ENCODE data around the gene LPP.
"Not testable (repeated sequence)": the region's sequence is repeated elsewhere in the genome, so short reads cannot be mapped to it uniquely, and the experiment has no call there.

The LPP gene

GRCh38 chr3:188692700-188693099 is 538.7 kb downstream of the LPP start:
- DNase-seq (ENCODE audit: low read depth in 1 of 2, low spot score in 1 of 2), result no peak

- no peak for DNase-seq (ENCODE audit: low read depth in 1 of 2, low spot score in 1 of 2)
These were observed 539.5 kb downstream of the LPP start for GRCh38 chr3:188693435-188693834.

DNA sequence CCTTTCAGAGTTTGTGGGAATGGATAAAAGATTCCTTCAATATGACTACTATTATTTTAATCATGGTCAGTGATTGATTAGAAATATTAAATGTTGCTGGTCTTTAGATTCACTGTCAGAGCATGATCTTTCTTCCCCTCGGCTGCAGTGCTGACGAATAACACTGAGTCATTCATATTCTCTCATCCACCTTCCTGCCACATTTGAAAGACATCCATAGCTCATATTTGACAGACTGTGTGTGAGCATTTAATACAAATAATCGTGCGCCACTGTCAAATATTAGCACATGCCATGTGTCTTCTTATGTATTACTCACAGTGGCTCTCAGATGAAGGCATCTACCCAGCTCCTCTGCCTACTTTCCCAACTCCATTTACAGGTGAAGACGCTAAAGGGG is 541.3 kb downstream of the LPP start:
- DNase-seq (ENCODE audit: low read depth in 1 of 2, low spot score in 1 of 2), result no peak

- no peak for DNase-seq (ENCODE audit: low read depth in 1 of 2, low spot score in 1 of 2)
These were observed 543.2 kb downstream of the LPP start for GRCh38 chr3:188697127-188697526.

- no peak for DNase-seq (ENCODE audit: low read depth in 1 of 2, low spot score in 1 of 2)
These were observed 544.5 kb downstream of the LPP start for GRCh38 chr3:188698436-188698835.

- no peak for DNase-seq (ENCODE audit: low read depth in 1 of 2, low spot score in 1 of 2)
These were observed 546.5 kb downstream of the LPP start for GRCh38 chr3:188700501-188700900.

DNA sequence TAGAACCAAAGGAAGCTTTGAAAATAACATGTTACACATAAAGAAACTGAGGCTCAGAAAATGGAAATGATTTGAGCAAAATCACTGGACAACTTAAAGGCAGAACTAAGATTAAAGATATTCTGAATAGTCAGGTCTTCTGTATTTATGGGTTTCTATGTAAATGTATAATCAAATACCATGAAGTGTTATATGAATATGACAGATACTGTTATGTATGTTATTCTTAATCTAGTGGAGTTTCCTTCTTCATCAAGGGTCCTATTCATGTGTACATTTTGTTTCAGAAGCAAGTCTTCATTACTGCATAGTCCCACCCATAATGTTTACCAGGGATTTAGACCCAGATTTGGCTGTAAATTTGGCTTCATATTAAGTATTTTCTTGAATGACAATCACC is 547.0 kb downstream of the LPP start:
- DNase-seq (ENCODE audit: low read depth in 1 of 2, low spot score in 1 of 2), result no peak

DNA sequence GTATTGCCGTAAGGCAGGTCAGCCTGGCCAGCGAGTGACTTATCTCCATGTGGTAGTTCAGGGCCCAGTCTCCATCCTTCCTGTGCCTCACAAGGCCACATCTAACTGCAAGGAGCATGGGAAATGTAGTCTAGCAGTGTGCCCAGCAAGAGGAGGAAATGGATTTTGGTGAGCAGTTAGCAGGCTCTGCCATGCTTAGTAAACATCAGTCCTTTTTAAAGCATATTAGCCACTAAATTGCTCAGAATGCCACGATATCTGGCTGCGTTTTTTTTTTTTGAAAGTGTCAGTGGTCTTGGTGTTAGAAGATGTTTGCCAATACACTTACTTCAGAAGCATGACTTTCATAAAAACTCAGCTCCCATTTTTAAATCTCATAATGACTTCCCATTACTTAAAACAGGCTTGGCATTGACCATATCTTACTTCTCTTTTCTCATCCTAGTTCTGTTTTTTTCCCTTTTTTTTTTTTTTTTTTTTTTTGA is 547.6 kb downstream of the LPP start:
- DNase-seq (ENCODE audit: low read depth in 1 of 2, low spot score in 1 of 2), result no peak

DNA sequence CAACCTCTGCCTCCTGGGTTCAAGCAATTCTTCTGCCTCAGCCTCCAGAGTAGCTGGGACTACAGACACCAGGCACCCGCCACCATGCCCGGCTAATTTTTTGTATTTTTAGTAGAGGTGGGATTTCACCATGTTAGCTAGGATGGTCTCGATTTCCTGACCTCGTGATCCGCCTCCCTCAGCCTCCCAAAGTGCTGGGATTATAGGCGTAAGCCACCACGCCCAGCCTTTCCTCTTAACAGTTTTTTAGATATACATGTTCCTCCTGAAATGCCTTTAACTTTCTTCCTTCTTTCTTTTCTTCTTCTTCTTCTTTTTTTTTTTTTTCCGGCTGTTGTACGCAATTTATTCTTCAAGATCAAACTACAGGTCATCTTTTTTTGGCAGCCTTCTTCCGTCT is 548.1 kb downstream of the LPP start:
- DNase-seq (ENCODE audit: low read depth in 1 of 2, low spot score in 1 of 2), result not testable (repeated sequence)

- no peak for DNase-seq (ENCODE audit: low read depth in 1 of 2, low spot score in 1 of 2)
These were observed 552.2 kb downstream of the LPP start for GRCh38 chr3:188706176-188706575.

- no peak for DNase-seq (ENCODE audit: low read depth in 1 of 2, low spot score in 1 of 2)
These were observed 552.6 kb downstream of the LPP start for GRCh38 chr3:188706599-188706998.

- DNase-seq (ENCODE audit: low read depth in 1 of 2, low spot score in 1 of 2), result no peak
These were observed 553.7 kb downstream of the LPP start for GRCh38 chr3:188707381-188708288.

GRCh38 chr3:188711881-188712247 is 557.9 kb downstream of the LPP start:
- DNase-seq (ENCODE audit: low read depth in 1 of 2, low spot score in 1 of 2), result no peak

DNA sequence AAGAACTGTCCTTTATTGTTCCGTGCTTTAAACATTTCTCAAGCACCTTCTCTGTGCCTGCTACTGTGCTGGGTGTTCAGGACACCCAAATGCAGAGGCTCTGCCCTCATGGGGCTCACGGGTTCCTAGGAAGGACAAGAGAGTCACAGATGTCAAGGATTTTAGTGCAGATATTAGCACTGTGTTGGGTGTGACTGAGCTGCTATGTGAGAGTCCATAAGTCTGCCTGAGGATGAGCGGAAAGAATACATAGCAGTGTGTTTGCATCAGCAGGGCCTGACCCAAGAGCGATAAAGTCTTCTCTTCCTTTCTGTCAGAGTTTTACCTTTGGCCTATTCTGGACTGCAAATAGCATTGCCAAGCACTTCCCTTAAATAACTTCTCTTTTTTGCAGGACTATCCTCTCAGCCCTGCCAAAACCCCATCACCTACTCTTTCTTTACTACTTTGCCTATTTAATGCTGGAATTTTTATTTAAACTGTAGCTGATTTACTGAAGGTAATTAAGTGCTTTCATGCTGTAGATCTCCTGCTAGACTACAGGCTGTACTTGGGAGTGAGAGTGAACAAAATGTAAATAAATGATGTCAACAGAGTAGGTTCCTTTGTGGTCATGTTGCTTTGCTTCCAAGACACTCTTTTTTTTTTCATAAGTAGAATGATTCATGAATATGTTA is 558.4 kb downstream of the LPP start:
- DNase-seq (ENCODE audit: low read depth in 1 of 2, low spot score in 1 of 2), result no peak

GRCh38 chr3:188712991-188713390 is 559.0 kb downstream of the LPP start:
- DNase-seq (ENCODE audit: low read depth in 1 of 2, low spot score in 1 of 2), result no peak

GRCh38 chr3:188719545-188719944 is 565.6 kb downstream of the LPP start:
- DNase-seq (ENCODE audit: low read depth in 1 of 2, low spot score in 1 of 2), result no peak

GRCh38 chr3:188720215-188720614 is 566.3 kb downstream of the LPP start:
- no peak for DNase-seq (ENCODE audit: low read depth in 1 of 2, low spot score in 1 of 2)

GRCh38 chr3:188720636-188721035 is 566.7 kb downstream of the LPP start:
- no peak for DNase-seq (ENCODE audit: low read depth in 1 of 2, low spot score in 1 of 2)

DNA sequence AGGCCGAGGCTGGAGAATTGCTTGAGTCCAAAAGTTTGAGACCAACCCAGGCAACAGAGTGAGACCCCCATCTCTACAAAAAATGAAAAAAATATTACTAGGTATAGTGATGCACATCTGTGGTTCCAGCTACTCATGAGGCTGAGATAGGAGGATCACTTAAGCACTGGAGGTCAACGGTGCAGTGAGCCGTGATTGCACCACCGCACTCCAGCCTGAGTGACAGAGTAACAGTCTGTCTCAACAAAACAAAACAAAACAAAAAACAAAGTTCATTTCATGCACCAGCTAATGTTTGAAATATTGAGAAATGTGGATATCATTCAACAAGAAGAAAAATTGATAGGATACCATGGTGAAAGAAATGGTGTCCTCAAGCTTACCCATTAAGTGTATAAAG is 567.4 kb downstream of the LPP start:
- no peak for DNase-seq (ENCODE audit: low read depth in 1 of 2, low spot score in 1 of 2)

- DNase-seq (ENCODE audit: low read depth in 1 of 2, low spot score in 1 of 2), result no peak
These were observed 568.0 kb downstream of the LPP start for GRCh38 chr3:188721990-188722389.

DNA sequence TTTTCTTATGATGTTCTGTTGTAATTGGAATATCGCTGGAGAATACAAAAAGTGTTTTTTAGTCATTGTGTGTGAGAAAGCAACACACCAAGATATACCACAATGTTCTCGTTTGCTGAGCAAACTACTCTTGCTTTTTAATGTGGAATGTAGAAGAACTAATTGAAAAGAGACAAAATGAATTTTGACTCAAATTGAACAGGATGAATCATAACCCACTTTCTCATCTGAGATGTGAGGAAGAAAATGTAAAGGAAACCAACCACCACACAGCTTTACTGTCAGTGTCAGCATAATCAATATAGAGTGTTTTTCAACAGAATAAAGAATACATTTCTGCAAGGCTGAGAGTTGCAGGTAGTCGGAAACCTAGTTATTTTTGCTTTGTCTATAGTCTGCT is 569.0 kb downstream of the LPP start:
- DNase-seq (ENCODE audit: low read depth in 1 of 2, low spot score in 1 of 2), result no peak

DNA sequence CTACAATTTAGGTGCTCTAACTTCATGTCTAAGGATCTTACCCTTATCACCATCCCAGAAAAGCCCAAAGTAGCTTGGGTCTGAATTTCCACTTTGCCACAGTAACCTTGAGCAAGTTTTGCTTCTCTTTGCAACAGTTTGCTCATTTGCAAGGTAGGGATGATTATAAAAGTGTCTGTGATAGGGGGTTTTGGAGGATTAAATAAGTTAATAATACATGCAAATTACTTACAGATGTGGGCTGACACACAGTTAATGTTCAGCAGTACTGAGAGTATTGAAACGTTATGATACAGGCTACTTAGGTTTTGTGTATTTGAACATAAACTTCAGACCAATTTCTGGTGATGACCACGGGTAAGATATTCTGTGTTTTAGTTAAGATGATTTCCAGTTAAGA is 573.1 kb downstream of the LPP start:
- no peak for DNase-seq (ENCODE audit: low read depth in 1 of 2, low spot score in 1 of 2)
